HepG2 (cell line): ENCODE results near the gene CCNI2. TPM values are rescaled to one million over a fixed set of nuclear protein-coding genes. Genes with fewer than 3 reads are reported as not detected.

Experiments
- ATAC-seq: fragments of 200-7000 bp; cut with Tn5 transposase; 3 replicates; pipeline ENCODE4 v1.9.1; 2020; ENCODE audit warnings: mild to moderate bottlenecking, moderate library complexity
- BruUV-seq: library from RNA; stranded (reverse); fragments of 400-500 nt; replicated peaks from 2 replicates; lab custom pipeline; 2021; lab: Mats Ljungman, UMichigan
- CTCF ChIA-PET: fragments of 300-600 bp; formaldehyde crosslinking; extraction: SDS; loops from one replicate; lab custom pipeline; 2021; ENCODE audit warnings: low total read pairs, inconsistent platforms, low intra/inter-chr PET ratio; lab: Yijun Ruan, JAX
- POLR2A ChIA-PET: fragments of 350-600 bp; sonication (Branson Sonifier 250); formaldehyde crosslinking; loops from one replicate; lab custom pipeline; 2020; ENCODE audit warnings: antibody characterized with exemption, inconsistent platforms; lab: Yijun Ruan, JAX
- DNase-seq: peaks from one replicate; pipeline ENCODE4 v3.0.0-alpha.2; 2015; ENCODE audit warnings: low spot score
- FAIRE-seq: peaks from 3 replicates; lab custom pipeline; 2011; peaks lifted over from hg19 to GRCh38; lab: Jason Lieb, UNC
- H2AFZ ChIP-seq: one replicate; pipeline ENCODE4 v1.6.1; 2011; ENCODE audit warnings: low read length, inconsistent platforms
- H3K27ac ChIP-seq: fragments of 300-600 bp; 3 replicates; pipeline ENCODE4 v1.8.0; 2011; ENCODE audit warnings: mixed run types, mild to moderate bottlenecking, mixed read lengths, low read length, inconsistent platforms; ENCODE audit not compliant: insufficient read depth; ENCODE audit errors: extremely low read length
- H3K27me3 ChIP-seq, 2 experiments: fragments of 200-600 bp in 1 of 2; 2 replicates in 1 of 2; 3 replicates in 1 of 2; pipeline versions ENCODE4 v1.6.0 to v1.8.0; 2011; ENCODE audit warnings: low read length in 2 of 2, mild to moderate bottlenecking in 2 of 2, moderate library complexity in 2 of 2, inconsistent platforms in 1 of 2; ENCODE audit not compliant: insufficient read depth in 2 of 2, control insufficient read depth in 1 of 2
- H3K36me3 ChIP-seq, 2 experiments: fragments of 200-600 bp in 1 of 2; replicated peaks in 1 of 2; 2 replicates in 1 of 2; 3 replicates in 1 of 2; pipeline versions ENCODE4 v1.5.1 to v1.8.0; 2011; ENCODE audit warnings: low read length in 2 of 2, inconsistent platforms in 1 of 2; ENCODE audit not compliant: insufficient read depth in 2 of 2, control insufficient read depth in 1 of 2
- H3K4me1 ChIP-seq: 2 replicates; pipeline ENCODE4 v1.5.1; 2012; ENCODE audit warnings: low read length, inconsistent platforms; ENCODE audit not compliant: insufficient read depth
- H3K4me2 ChIP-seq: 2 replicates; pipeline ENCODE4 v1.6.0; 2011; ENCODE audit warnings: low read depth, low read length, inconsistent platforms
- H3K4me3 ChIP-seq, 3 experiments: fragments of 200-600 bp in 1 of 3; sonication (generic), shearing (Covaris generic) in 1 of 3; replicated peaks in 1 of 3; 2 replicates each; pipeline ENCODE4 v1.5.1; 2011 to 2016; ENCODE audit warnings: low read length in 3 of 3, inconsistent platforms in 2 of 3, low read depth in 2 of 3, mild to moderate bottlenecking in 2 of 3, control low read depth in 1 of 3, mixed read lengths in 1 of 3; ENCODE audit not compliant: insufficient read depth in 1 of 3
- H3K79me2 ChIP-seq: one replicate; pipeline ENCODE4 v1.6.1; 2011; ENCODE audit warnings: low read length, inconsistent platforms; ENCODE audit not compliant: insufficient read depth
- H3K9ac ChIP-seq: 2 replicates; pipeline ENCODE4 v1.6.0; 2011; ENCODE audit warnings: mild to moderate bottlenecking, low read depth, low read length, inconsistent platforms; ENCODE audit not compliant: insufficient read depth
- H3K9me3 ChIP-seq: 2 replicates; pipeline ENCODE4 v1.5.1; 2012; ENCODE audit warnings: mild to moderate bottlenecking, low read length
- H4K20me1 ChIP-seq: 2 replicates; pipeline ENCODE4 v1.6.0; 2011; ENCODE audit warnings: inconsistent platforms, mild to moderate bottlenecking, low read length, moderate library complexity; ENCODE audit not compliant: insufficient read depth
- AGO2 ChIP-seq: fragments of 200-400 bp; formaldehyde crosslinking; optimal IDR thresholded peaks from 2 replicates; pipeline ENCODE3; 2017; ENCODE audit warnings: mild to moderate bottlenecking, low read depth, low read length, moderate library complexity
- ASH2L ChIP-seq: fragments of 300-600, 200-600 bp; sonication (generic); IDR thresholded peaks from 2 replicates; pipeline ENCODE4 v1.7.0; 2017; ENCODE audit warnings: low read depth, mild to moderate bottlenecking, moderate library complexity, mixed read lengths, low read length; ENCODE audit not compliant: insufficient read length
- FOXK1 ChIP-seq: sonication (generic); formaldehyde crosslinking; IDR thresholded peaks from 2 replicates; pipeline ENCODE4 v1.4.0; 2020; ENCODE audit warnings: low read depth, missing genetic modification reagents, borderline replicate concordance
- NONO ChIP-seq, 2 experiments: fragments of 450-650 bp in 1 of 2; sonication (generic) in 1 of 2; formaldehyde crosslinking in 1 of 2; IDR thresholded peaks in 1 of 2; conservative IDR thresholded peaks in 1 of 2; 2 replicates each; pipeline versions ENCODE4 v1.6.1 to v1.8.0; 2017 to 2022; ENCODE audit warnings: mild to moderate bottlenecking in 1 of 2, missing genetic modification reagents in 1 of 2, moderate library complexity in 1 of 2
- RARA ChIP-seq: IDR thresholded peaks from 2 replicates; pipeline ENCODE4 v1.6.1; 2016; ENCODE audit warnings: missing genetic modification reagents, missing compliant biosample characterization
- ZNF253 ChIP-seq: sonication (generic); formaldehyde crosslinking; IDR thresholded peaks from 2 replicates; pipeline ENCODE4 v1.8.0; 2022; ENCODE audit warnings: mild to moderate bottlenecking, missing genetic modification reagents, borderline replicate concordance
- ZNF33B ChIP-seq: sonication (generic); formaldehyde crosslinking; IDR thresholded peaks from 2 replicates; pipeline ENCODE4 v1.5.1; 2020; ENCODE audit warnings: mild to moderate bottlenecking, missing genetic modification reagents
- WGBS: methylation state at CpG from one replicate; pipeline ENCODE4 v1.1.6; 2017; ENCODE audit warnings: low lambda C conversion rate; 5-methylcytosine and 5-hydroxymethylcytosine counted together
- in situ Hi-C: cut with HindIII; loops from 2 replicates; pipeline ENCODE4 v1.10.0; 2017; ENCODE audit warnings: low pct_unique_long_range_greater_than_20kb; ENCODE audit not compliant: extremely low pct_ligation_motif_present
- intact Hi-C: fragments of 100-400 bp; cut with micrococcal nuclease; formaldehyde crosslinking; loops from one replicate; pipeline ENCODE4 v1.10.0; 2022; ENCODE audit not compliant: unreplicated experiment
- polyA plus RNA-seq, 8 experiments: library from polyadenylated mRNA; depleted of rRNA in 3 of 8; stranded (reverse) in 7 of 8; unstranded in 1 of 8; fragments of >200 nt; fragmentation: Illumina TruSeq in 4 of 8; extraction: Trizol in 4 of 8; gene quantifications; 2 replicates each; pipeline versions ENCODE4 v1.2.1 to v1.2.3, GENCODE V29; 2011 to 2016; ENCODE audit warnings: low read depth in 4 of 8, missing spikeins in 1 of 8, mixed read lengths in 1 of 8; ENCODE audit not compliant: insufficient read depth in 1 of 8
- total RNA-seq, 5 experiments: library from RNA; depleted of rRNA; stranded (reverse); fragments of >200 nt; fragmentation: Illumina TruSeq; extraction: Trizol; gene quantifications; 2 replicates each; pipeline ENCODE4 v1.2.3, GENCODE V29; 2016; ENCODE audit warnings: low read depth in 1 of 5
- TF ChIP-seq, protein P1 (sequence below): sonication (generic); formaldehyde crosslinking; IDR thresholded peaks from 2 replicates; pipeline ENCODE4 v1.8.1; 2023; ENCODE audit warnings: mild to moderate bottlenecking, moderate library complexity, missing genetic modification reagents
- TF ChIP-seq, protein P2 (sequence below): sonication (generic); formaldehyde crosslinking; IDR thresholded peaks from 2 replicates; pipeline ENCODE4 v1.5.0; 2020; ENCODE audit warnings: missing genetic modification reagents
- TF ChIP-seq, protein P3 (sequence below): sonication (generic); formaldehyde crosslinking; IDR thresholded peaks from 2 replicates; pipeline ENCODE4 v1.8.1; 2022; ENCODE audit warnings: mild to moderate bottlenecking, missing genetic modification reagents
- TF ChIP-seq, protein P4 (sequence below): sonication (generic); formaldehyde crosslinking; IDR thresholded peaks from 2 replicates; pipeline ENCODE4 v1.4.0; 2020; ENCODE audit warnings: missing genetic modification reagents, borderline replicate concordance

Gene CCNI2
- total and polyA plus RNA-seq, 2 of the 13 experiments (the other 11 are each of a cell fraction or from before 2014, with no cell fraction given) = not detected

DNA sequence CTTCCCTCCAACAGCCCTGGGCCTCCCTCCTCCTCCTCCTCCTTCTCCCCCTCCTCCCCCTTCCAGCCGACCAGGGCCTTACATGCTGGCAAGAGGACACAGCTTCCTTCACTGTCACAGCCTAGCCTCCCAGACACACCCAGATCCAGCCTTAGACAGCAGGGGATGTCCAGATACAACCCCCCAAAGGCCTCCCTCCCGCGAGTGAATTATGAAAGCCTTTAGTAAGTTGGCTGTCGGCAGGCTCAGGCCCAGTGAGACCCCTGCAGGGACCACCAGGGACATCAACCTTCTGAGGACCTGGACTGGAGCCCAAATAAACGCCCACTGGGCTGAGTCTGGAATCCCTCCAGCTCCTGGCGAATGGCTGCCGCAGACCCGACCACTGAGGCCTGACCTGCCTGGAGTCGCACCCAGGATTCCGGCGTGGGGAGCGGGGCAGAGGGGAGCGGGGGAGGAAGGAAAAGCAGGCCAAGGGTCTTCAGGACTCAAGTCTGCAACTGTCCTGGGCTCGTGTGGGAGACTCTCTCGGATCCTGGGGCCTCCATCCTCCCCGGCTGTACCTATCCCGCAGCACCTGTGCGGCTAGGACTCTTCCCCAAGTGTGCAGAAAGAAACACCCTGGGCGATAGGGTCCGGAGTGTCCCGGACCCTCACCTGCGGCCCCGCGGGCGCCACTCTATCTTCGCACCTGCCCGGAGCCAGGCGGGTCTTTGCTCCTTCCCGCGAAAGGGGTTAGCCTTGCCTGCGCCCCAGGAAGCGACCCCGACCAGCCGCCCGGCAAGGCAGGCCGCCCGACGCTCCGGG is 29.1 kb downstream of the CCNI2 start (continued):
- TF ChIP-seq, protein P1, sequence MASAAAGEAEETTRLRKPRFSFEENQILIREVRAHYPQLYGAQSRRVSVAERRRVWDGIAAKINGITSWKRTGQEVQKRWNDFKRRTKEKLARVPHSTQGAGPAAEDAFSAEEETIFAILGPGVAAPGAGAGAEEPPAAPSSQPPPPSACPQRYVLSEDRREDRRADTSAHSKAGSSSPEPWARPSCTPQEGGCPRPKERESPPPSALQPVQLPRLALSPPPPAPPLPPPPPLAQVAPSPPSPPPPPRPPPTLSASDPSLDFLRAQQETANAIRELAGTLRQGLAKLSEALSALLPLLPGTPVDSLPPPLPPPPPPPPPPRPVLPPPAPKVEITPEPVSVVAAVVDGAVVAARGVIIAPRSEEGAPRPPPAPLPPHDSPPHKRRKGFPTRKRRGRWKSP (CRISPR knock-in tag) = no peak
- peak; percentile 55 for TF ChIP-seq AGO2
- no peak for TF ChIP-seq NONO (IDR thresholded peaks at IDR 0.05)
- TF ChIP-seq NONO (CRISPR knock-in tag; conservative IDR thresholded peaks at IDR 0.05) = no peak
- TF ChIP-seq, protein P2, sequence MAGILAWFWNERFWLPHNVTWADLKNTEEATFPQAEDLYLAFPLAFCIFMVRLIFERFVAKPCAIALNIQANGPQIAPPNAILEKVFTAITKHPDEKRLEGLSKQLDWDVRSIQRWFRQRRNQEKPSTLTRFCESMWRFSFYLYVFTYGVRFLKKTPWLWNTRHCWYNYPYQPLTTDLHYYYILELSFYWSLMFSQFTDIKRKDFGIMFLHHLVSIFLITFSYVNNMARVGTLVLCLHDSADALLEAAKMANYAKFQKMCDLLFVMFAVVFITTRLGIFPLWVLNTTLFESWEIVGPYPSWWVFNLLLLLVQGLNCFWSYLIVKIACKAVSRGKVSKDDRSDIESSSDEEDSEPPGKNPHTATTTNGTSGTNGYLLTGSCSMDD (CRISPR knock-in tag) = no peak
- TF ChIP-seq RARA (CRISPR knock-in tag) = no peak
- TF ChIP-seq ASH2L = peak; percentile 20
- no peak for TF ChIP-seq FOXK1 (CRISPR knock-in tag)

DNA sequence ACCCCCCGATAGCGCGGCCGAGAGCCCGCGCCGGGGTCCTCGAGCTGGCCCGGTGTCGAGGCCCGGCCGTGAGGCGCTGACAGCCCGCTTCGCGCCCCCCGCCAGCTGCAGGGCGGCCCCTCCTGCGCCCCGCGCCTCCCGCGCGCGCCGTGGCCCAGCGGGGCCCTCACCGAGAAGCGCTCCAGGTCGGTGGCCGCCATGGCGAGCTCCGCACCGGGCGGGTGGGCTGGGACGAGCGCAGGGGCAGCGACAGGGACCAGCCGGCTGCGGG is 29.6 kb downstream of the CCNI2 start:
- WGBS = no CpG with 5 or more reads among the region's 40 CpGs
- H3K9me3 ChIP-seq = no peaks in the 10 kb centered on the region
- CTCF ChIA-PET = no interaction called here
- BruUV-seq = no TSS peak
- H4K20me1 ChIP-seq = no peaks in the 10 kb centered on the region
- H3K9ac ChIP-seq = peak overlapping the region; percentile 84
- H3K36me3 ChIP-seq = no peaks in the 10 kb centered on the region
- DNase-seq (no peak), ATAC-seq (peak; percentile 23)
- POLR2A ChIA-PET = interaction anchor here (0.6 to 4.2 kb wide), 3 partner anchors 30 to 178 kb away, joined by 3 to 21 read pairs (median 10); no protein-coding TSS in a partner anchor
- H3K4me1 ChIP-seq = peaks cover 53% of the 10 kb centered on the region
- in situ Hi-C loops = no loop called here
- intact Hi-C loops = loop anchor here (2.0 kb wide), 2 partner anchors 30 to 44 kb away; no protein-coding TSS in a partner anchor
- H3K27ac ChIP-seq = peak overlapping the region; percentile 55
- peak overlapping the region; percentile 75 for H3K4me2 ChIP-seq
- H3K79me2 ChIP-seq = peaks cover 38% of the 10 kb centered on the region
- TF ChIP-seq, protein P3, sequence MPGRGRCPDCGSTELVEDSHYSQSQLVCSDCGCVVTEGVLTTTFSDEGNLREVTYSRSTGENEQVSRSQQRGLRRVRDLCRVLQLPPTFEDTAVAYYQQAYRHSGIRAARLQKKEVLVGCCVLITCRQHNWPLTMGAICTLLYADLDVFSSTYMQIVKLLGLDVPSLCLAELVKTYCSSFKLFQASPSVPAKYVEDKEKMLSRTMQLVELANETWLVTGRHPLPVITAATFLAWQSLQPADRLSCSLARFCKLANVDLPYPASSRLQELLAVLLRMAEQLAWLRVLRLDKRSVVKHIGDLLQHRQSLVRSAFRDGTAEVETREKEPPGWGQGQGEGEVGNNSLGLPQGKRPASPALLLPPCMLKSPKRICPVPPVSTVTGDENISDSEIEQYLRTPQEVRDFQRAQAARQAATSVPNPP (CRISPR knock-in tag) = 0 out of 2 replicates have a peak, but pooled peaks have one; percentile 29
- no peak for TF ChIP-seq ZNF33B (CRISPR knock-in tag)
- TF ChIP-seq ZNF253 = no peak
- TF ChIP-seq, protein P4, sequence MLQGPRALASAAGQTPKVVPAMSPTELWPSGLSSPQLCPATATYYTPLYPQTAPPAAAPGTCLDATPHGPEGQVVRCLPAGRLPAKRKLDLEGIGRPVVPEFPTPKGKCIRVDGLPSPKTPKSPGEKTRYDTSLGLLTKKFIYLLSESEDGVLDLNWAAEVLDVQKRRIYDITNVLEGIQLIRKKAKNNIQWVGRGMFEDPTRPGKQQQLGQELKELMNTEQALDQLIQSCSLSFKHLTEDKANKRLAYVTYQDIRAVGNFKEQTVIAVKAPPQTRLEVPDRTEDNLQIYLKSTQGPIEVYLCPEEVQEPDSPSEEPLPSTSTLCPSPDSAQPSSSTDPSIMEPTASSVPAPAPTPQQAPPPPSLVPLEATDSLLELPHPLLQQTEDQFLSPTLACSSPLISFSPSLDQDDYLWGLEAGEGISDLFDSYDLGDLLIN = no peak
- TF ChIP-seq, all 625 proteins: peak for 1
- no peak for FAIRE-seq
- Histone ChIP-seq H3K4me3 (peak overlapping the region; percentile 66 to 93 (median 72); a peak in 5 of 6 replicates), H2AFZ (no peak overlapping the region), H3K27me3 (no peaks in the 10 kb centered on the region)
